Right lobe of liver (tissue), 4 donors: ENCODE results near the gene MBD6.

ENCODE experiments used
- CTCF ChIP-seq, 4 donors: fragments of 200-600 bp in 3 of 4; fragments of 450-650 bp in 1 of 4; IDR thresholded peaks; one replicate each; pipeline versions ENCODE4 v1.5.1 to v1.8.0; 2016 to 2022; ENCODE audit warnings: antibody characterized with exemption in 4 of 4, mild to moderate bottlenecking in 2 of 4
- POLR2A ChIP-seq: fragments of 450-650 bp; IDR thresholded peaks from one replicate; pipeline ENCODE4 v1.6.1; 2017; ENCODE audit warnings: antibody characterized with exemption, mild to moderate bottlenecking
- donor health status: DM: no; HTN: no; CAD: no.
- donor health status: DM: no; HTN: no; CAD: no.
- donor health status: DM: no; HTN: yes; CAD: no.

- no peak for TF ChIP-seq CTCF (IDR thresholded peaks at IDR 0.05)
- no peak for TF ChIP-seq POLR2A
Observed at GRCh38 chr12:57549909-57550640, 27.5 kb downstream of the MBD6 start, which contains the start of gene KIF5A.
